Measurements from ENCODE around the gene PAX3.

GRCh38 chr2:222271854-222272253 is 26.9 kb downstream of the PAX3 start:
- TF ChIP-seq TAF1 (IDR thresholded peaks at IDR 0.05; ENCODE audit: borderline replicate concordance, insufficient read depth, low read length) (no peak), POLR2AphosphoS5 (IDR thresholded peaks at IDR 0.05; ENCODE audit: low read depth, low read length) (no peak), FOXP2 (optimal IDR thresholded peaks at IDR 0.05; ENCODE audit: borderline replicate concordance, extremely low read depth, extremely low read length, insufficient read depth) (no peak), SIN3A (IDR thresholded peaks at IDR 0.05; ENCODE audit: borderline replicate concordance, insufficient read depth, low read length) (no peak)
- TF ChIP-seq, protein P1, sequence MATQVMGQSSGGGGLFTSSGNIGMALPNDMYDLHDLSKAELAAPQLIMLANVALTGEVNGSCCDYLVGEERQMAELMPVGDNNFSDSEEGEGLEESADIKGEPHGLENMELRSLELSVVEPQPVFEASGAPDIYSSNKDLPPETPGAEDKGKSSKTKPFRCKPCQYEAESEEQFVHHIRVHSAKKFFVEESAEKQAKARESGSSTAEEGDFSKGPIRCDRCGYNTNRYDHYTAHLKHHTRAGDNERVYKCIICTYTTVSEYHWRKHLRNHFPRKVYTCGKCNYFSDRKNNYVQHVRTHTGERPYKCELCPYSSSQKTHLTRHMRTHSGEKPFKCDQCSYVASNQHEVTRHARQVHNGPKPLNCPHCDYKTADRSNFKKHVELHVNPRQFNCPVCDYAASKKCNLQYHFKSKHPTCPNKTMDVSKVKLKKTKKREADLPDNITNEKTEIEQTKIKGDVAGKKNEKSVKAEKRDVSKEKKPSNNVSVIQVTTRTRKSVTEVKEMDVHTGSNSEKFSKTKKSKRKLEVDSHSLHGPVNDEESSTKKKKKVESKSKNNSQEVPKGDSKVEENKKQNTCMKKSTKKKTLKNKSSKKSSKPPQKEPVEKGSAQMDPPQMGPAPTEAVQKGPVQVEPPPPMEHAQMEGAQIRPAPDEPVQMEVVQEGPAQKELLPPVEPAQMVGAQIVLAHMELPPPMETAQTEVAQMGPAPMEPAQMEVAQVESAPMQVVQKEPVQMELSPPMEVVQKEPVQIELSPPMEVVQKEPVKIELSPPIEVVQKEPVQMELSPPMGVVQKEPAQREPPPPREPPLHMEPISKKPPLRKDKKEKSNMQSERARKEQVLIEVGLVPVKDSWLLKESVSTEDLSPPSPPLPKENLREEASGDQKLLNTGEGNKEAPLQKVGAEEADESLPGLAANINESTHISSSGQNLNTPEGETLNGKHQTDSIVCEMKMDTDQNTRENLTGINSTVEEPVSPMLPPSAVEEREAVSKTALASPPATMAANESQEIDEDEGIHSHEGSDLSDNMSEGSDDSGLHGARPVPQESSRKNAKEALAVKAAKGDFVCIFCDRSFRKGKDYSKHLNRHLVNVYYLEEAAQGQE (IDR thresholded peaks at IDR 0.05; ENCODE audit: insufficient read depth in 1 of 2, low read depth in 2 of 2, low read length in 2 of 2), result no peak
